8988T (cell line): Measurements from ENCODE around the gene NAV2.

Source experiments
- DNase-seq: peaks from one replicate; pipeline ENCODE4 v3.0.0; 2011

Gene NAV2

GRCh38 chr11:19788435-19788834 lies 75.8 kb downstream of the NAV2 start:
- no peak for DNase-seq

GRCh38 chr11:19789245-19789644 lies 76.6 kb downstream of the NAV2 start:
- DNase-seq, result no peak

GRCh38 chr11:19789835-19790710 lies 77.4 kb downstream of the NAV2 start:
- DNase-seq, result no peak

- DNase-seq, result no peak
These were observed 78.4 kb downstream of the NAV2 start for GRCh38 chr11:19790831-19791552.

GRCh38 chr11:19792510-19792909 lies 79.9 kb downstream of the NAV2 start:
- no peak for DNase-seq

- no peak for DNase-seq
These were observed 80.7 kb downstream of the NAV2 start for GRCh38 chr11:19793326-19793725.

- DNase-seq, result no peak
These were observed 81.5 kb downstream of the NAV2 start for GRCh38 chr11:19794161-19794560.

GRCh38 chr11:19795082-19795481 lies 82.4 kb downstream of the NAV2 start:
- no peak for DNase-seq

GRCh38 chr11:19800162-19800561 lies 87.5 kb downstream of the NAV2 start:
- DNase-seq, result no peak

- DNase-seq, result no peak
These were observed 88.3 kb downstream of the NAV2 start for GRCh38 chr11:19800714-19801519.

- no peak for DNase-seq
These were observed 90.2 kb downstream of the NAV2 start for GRCh38 chr11:19802773-19803293.

GRCh38 chr11:19803506-19803998 lies 90.9 kb downstream of the NAV2 start:
- no peak for DNase-seq

- DNase-seq, result no peak
These were observed 92.7 kb downstream of the NAV2 start for GRCh38 chr11:19805376-19805775.

GRCh38 chr11:19805827-19806226 lies 93.2 kb downstream of the NAV2 start:
- no peak for DNase-seq

GRCh38 chr11:19806251-19806650 lies 93.6 kb downstream of the NAV2 start:
- DNase-seq, result no peak

GRCh38 chr11:19808076-19808911 lies 95.7 kb downstream of the NAV2 start:
- DNase-seq, result no peak

- no peak for DNase-seq
These were observed 98.2 kb downstream of the NAV2 start for GRCh38 chr11:19810852-19811251.

- no peak for DNase-seq
These were observed 98.7 kb downstream of the NAV2 start for GRCh38 chr11:19811380-19811779.

- DNase-seq, result no peak
These were observed 99.5 kb downstream of the NAV2 start for GRCh38 chr11:19812096-19812495.

GRCh38 chr11:19812710-19813109 lies 100.1 kb downstream of the NAV2 start:
- no peak for DNase-seq

GRCh38 chr11:19813158-19813879 lies 100.7 kb downstream of the NAV2 start:
- no peak for DNase-seq
